Body of pancreas (tissue), 4 donors: ENCODE data around the gene MPST.

ENCODE experiments used
- CTCF ChIP-seq, 7 experiments: fragments of 450-650 bp in 4 of 7; fragments of 200-600 bp in 3 of 7; sonication (generic) in 3 of 7; IDR thresholded peaks; one replicate each; pipeline ENCODE4 v1.5.1; 2016 to 2019; ENCODE audit warnings: antibody characterized with exemption in 7 of 7
- POLR2A ChIP-seq, 3 donors: fragments of 450-650 bp; IDR thresholded peaks; one replicate each; pipeline ENCODE4 v1.6.1; 2016; ENCODE audit warnings: antibody characterized with exemption in 3 of 3, mild to moderate bottlenecking in 2 of 3

GRCh38 chr22:37012262-37012904 lies 7.2 kb upstream of the MPST start:
- no peak for TF ChIP-seq POLR2A (IDR thresholded peaks at IDR 0.05)
- no peak for TF ChIP-seq CTCF (IDR thresholded peaks at IDR 0.05)
